ENCODE data around the gene PTPRN2.

PTPRN2 gene

DNA sequence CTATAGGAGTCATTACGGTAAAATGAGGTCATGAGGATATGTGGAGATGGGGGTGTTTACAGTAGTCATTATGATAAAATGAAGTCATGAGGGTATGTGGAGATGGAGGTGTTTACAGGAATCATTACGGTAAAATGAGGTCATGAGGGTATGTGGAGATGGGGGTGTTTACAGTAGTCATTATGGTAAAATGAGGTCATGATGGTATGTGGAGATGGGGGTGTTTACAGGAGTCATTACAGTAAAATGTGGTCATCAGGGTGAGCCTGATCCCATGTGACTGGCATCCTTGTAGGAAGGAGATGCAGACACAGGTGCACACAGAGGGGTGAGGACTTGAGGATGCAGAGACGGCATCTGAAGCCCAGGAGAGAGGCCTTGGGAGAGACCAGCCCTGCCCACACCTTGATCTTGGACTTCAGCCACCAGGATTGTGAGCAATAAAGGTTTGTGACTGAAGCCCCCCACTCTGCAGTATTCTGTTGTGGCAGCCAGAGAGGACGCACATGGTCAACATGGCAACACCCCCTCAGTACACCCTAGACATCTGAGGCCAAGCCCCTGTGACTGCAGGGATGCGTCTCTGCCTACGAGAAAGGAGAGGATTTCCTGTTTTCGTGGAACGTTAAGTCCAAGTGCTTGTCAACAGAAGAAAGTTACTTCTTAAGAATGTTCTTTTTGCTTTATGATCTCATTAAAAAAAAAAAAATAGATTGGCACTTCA, 706.4 kb downstream of the PTPRN2 start:
- DNase-seq (ENCODE audit: low read depth, low spot score), result no peak
- ChIA-PET POLR2A (no interaction called here), CTCF (no interaction called here)
- H3K4me3 ChIP-seq (ENCODE audit: low read depth, low read length), result no peak overlapping the region
- TF ChIP-seq, protein P1, sequence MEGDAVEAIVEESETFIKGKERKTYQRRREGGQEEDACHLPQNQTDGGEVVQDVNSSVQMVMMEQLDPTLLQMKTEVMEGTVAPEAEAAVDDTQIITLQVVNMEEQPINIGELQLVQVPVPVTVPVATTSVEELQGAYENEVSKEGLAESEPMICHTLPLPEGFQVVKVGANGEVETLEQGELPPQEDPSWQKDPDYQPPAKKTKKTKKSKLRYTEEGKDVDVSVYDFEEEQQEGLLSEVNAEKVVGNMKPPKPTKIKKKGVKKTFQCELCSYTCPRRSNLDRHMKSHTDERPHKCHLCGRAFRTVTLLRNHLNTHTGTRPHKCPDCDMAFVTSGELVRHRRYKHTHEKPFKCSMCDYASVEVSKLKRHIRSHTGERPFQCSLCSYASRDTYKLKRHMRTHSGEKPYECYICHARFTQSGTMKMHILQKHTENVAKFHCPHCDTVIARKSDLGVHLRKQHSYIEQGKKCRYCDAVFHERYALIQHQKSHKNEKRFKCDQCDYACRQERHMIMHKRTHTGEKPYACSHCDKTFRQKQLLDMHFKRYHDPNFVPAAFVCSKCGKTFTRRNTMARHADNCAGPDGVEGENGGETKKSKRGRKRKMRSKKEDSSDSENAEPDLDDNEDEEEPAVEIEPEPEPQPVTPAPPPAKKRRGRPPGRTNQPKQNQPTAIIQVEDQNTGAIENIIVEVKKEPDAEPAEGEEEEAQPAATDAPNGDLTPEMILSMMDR (IDR thresholded peaks at IDR 0.05; ENCODE audit: insufficient read depth, low read length, missing control alignments), result no peak

GRCh38 chr7:157879391-157879790, 708.2 kb downstream of the PTPRN2 start:
- POLR2A ChIA-PET, result no interaction called here

DNA sequence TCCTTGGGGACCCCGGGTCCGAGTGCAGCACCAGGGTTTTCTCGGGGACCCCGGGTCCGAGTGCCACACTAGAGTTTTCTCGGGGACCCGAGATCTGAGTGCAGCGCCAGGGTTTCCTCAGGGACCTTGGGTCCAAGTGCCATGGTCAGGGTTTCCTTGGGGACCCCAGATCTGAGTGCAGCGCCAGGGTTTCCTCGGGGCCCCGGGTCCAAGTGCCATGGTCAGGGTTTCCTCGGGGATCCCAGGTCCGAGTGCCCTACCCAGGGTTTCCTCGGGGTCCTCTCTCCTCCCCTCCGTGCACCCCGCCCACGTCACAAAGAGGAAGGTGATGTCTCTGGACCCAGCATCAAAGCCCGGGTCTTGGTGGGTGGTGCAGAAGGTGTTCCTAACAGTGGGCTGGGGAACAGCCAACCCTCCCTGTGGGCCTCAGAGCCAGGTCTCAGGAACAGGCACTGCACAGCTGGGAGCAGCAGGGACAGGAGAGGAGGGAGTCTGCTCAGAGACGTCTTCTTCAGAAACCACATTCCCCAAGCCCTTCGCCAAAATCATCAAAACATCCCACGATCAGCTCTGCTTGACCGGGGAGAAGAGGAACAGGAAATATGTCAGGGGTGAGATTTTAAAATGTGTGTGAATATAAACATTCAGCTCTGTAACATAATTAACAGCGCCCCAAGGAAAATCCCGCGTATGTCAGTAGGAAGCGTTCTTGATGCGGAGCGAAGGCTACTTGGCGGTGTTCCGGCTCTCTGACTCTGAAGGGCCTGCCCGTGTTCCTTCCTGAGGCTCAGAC, 710.1 kb downstream of the PTPRN2 start:
- H3K4me3 ChIP-seq (ENCODE audit: low read depth, low read length), result no peak overlapping the region
- ChIA-PET CTCF (no interaction called here), POLR2A (no interaction called here)
- TF ChIP-seq, protein P1 (IDR thresholded peaks at IDR 0.05; ENCODE audit: insufficient read depth, low read length, missing control alignments), result no peak
- no peak for DNase-seq (ENCODE audit: low read depth, low spot score)

More at GRCh38 chr7:157879391-157879790, 708.2 kb downstream of the PTPRN2 start:
- H3K4me3 ChIP-seq (ENCODE audit: low read depth, low read length), result no peak overlapping the region
- TF ChIP-seq, protein P1 (IDR thresholded peaks at IDR 0.05; ENCODE audit: insufficient read depth, low read length, missing control alignments), result no peak
- no peak for DNase-seq (ENCODE audit: low read depth, low spot score)
- CTCF ChIA-PET, result no interaction called here

- DNase-seq (ENCODE audit: low read depth, low spot score), result no peak
- TF ChIP-seq, protein P1 (IDR thresholded peaks at IDR 0.05; ENCODE audit: insufficient read depth, low read length, missing control alignments), result no peak
- H3K4me3 ChIP-seq (ENCODE audit: low read depth, low read length), result no peak overlapping the region
- ChIA-PET CTCF (no interaction called here), POLR2A (no interaction called here)
These were observed 710.9 kb downstream of the PTPRN2 start for GRCh38 chr7:157876469-157877285.

DNA sequence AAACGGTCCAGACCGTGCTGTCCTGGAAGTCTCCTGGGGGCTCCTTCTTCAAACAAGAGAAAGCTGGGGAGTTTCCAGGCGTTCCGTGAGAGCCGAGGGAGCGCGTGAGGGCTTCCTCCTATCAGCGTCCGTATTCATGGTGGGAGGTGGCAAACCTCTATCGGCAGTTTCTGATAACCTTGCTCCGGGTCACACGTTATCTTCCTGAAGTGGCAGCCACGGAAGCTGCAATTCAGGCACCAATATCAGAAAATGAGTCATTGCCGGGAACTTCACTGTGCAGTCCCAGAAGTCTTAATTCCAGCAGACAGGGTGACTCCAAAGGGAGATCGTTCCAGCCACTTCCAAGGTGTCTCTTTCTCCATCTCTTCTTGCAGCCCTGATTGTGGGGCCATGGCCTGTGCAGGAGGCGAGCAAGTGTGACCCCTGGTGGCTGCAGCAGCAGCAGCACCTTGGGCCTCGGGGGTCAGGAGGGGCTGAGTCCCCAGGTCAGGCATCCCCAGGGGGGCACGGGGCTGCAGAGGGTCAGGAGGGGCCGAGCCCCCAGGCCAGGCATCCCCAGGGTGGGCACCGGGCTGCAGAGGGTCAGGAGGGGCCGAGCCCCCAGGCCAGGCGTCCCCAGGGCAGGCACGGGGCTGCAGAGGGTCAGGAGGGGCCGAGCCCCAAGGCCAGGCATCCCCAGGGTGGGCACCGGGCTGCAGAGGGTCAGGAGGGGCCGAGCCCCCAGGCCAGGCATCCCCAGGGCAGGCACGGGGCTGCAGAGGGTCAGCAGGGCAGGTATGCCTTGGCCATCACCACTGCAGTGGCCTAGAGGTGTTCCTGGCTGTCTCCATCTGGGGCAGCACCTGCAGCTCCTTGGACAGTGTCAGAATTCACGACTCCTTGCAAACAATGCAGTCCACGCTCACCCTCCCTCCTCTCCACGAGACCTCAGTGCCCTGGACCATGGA, 712.1 kb downstream of the PTPRN2 start:
- TF ChIP-seq, protein P1 (IDR thresholded peaks at IDR 0.05; ENCODE audit: insufficient read depth, low read length, missing control alignments), result no peak
- POLR2A ChIA-PET, result no interaction called here
- CTCF ChIA-PET, result no interaction called here
- DNase-seq (ENCODE audit: low read depth, low spot score), result no peak
- H3K4me3 ChIP-seq (ENCODE audit: low read depth, low read length), result no peak overlapping the region

All from AG04449 (cell line).